GM04503 (cell line): ENCODE measurements around the gene TMEM120B.
"Not testable (repeated sequence)": the region's sequence is repeated elsewhere in the genome, so short reads cannot be mapped to it uniquely, and the experiment has no call there.

Source experiments
- DNase-seq: peaks from one replicate; pipeline ENCODE4 v3.0.0-alpha.2; 2012; ENCODE audit warnings: low read depth

Gene TMEM120B

GRCh38 chr12:121712461-121713256 lies at the start of gene TMEM120B:
TSS of gene TMEM120B (plus strand) at chr12:121712752. CDS start at chr12:121712896, 144 bp downstream.
- no peak for DNase-seq

DNA sequence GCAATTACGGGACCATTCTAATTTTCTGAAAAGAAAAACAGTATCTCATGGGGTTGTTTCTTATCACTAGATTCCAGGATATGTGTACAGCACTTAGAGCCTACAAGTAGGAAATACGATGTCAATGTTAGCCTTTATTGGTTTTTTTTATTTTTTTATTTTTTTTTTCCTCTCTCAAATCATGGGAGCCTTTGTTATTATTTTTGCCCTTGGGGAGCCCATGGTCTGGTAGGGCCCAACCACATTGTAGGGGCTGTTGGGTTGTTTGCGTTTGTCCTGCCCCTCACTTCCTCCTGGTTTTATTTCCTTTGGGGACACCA lies 49.0 kb upstream of the TMEM120B start:
- DNase-seq, result no peak

- DNase-seq, result not testable (repeated sequence)
Measured at GRCh38 chr12:121666829-121667228, 45.7 kb upstream of the TMEM120B start.

- no peak for DNase-seq
Measured at GRCh38 chr12:121668750-121669520, 43.6 kb upstream of the TMEM120B start.

DNA sequence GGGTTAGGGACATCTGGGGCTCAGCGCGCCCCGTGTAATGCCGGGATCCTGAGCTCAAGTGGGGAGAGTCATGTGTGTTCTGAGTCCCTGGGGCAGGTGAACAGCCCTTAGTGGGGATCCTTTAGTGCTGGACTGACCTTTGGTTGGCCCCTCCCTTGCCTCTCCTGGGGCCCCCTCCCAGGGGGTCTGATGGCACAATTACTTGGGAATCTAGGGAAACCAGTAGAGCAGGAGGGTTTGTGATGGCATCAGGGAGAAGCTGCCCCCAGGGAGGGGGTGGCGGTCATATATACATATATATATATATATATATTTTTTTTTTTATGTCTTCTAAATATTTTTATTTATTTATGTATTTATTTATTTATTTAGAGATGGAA lies 43.0 kb upstream of the TMEM120B start, which contains the start of gene MORN3:
MORN3 (minus strand) TSS at position 134 of the 380 bp plus-strand sequence. CDS start 171 bp downstream, outside the sequence.
- DNase-seq, result no peak

DNA sequence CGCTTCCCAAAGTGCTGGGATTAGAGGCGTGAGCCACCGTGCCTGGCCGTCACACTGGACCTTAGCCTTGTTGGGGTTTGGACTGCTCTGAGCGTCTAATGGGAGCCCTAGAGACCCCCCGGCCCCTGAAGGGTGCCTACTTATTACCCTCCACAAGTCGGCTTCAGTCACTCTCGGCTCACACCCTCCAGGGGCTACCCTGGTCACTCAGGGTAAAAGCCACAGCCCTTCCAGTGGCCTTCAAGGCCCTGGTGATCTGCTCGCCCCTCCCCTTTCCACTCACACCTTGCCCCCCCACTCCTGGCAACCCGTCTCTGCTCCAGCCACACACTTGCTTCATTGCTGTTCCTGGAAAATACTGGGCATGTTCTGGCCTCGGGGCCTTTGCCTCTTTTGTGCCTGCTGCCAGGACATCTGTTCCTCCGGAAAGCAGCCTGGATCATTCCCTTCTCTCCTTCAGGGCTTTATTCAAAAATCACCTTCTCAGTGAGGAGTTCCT lies 39.5 kb upstream of the TMEM120B start:
- DNase-seq, result no peak

GRCh38 chr12:121676190-121676589 lies 36.4 kb upstream of the TMEM120B start:
- DNase-seq, result no peak

- DNase-seq, result no peak
Measured at GRCh38 chr12:121678305-121678704, 34.2 kb upstream of the TMEM120B start.

- no peak for DNase-seq
Measured at GRCh38 chr12:121678716-121679300, 33.7 kb upstream of the TMEM120B start.

GRCh38 chr12:121679661-121680197 lies 32.8 kb upstream of the TMEM120B start:
- not testable (repeated sequence) for DNase-seq

GRCh38 chr12:121688966-121689365 lies 23.6 kb upstream of the TMEM120B start:
- no peak for DNase-seq

- no peak for DNase-seq
Measured at GRCh38 chr12:121689430-121689829, 23.1 kb upstream of the TMEM120B start.

GRCh38 chr12:121692744-121693143 lies 19.8 kb upstream of the TMEM120B start:
- DNase-seq, result not testable (repeated sequence)

DNA sequence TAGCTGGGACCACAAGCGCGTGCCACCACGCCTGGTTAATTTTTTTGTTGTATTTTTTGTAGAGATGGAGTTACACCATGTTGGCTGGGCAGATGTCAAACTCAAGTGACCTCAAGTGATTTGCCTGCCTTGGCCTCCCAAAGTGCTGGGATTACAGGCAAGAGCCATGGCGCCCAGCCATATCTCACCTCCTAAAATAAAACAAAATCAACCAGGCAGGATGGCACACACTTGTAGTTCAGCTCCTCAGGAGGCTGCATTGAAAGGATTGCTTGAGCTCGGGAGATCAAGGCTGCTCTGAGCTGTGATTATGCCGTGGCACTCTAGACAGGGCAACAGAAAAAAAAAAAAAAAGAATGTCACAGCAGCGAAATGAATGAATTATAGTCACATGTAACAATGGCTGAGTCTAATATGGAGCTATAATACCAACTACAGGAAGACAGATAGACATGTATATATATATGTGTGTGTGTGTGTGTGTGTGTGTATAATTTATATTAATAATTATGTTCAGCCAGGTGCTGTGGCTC lies 19.3 kb upstream of the TMEM120B start:
- no peak for DNase-seq

- no peak for DNase-seq
Measured at GRCh38 chr12:121697093-121697698, 15.4 kb upstream of the TMEM120B start.

DNA sequence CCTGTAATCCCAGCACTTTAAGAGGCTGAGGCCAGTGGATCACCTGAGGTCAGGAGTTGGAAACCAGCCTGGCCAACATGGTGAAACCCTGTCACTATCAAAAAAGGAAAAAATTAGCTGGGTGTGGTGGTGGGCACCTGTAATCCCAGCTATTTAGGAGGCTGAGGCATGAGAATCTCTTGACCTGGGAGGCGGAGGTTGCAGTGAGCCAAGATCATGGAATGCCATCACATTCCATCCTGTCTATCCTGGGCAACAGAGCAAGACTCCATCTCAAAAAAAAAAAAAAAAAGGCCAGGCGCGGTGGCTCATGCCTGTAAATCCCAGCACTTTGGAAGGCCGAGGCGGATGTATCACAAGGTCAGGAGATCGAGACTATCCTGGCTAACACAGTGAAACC lies 14.7 kb upstream of the TMEM120B start:
- DNase-seq, result not testable (repeated sequence)

DNA sequence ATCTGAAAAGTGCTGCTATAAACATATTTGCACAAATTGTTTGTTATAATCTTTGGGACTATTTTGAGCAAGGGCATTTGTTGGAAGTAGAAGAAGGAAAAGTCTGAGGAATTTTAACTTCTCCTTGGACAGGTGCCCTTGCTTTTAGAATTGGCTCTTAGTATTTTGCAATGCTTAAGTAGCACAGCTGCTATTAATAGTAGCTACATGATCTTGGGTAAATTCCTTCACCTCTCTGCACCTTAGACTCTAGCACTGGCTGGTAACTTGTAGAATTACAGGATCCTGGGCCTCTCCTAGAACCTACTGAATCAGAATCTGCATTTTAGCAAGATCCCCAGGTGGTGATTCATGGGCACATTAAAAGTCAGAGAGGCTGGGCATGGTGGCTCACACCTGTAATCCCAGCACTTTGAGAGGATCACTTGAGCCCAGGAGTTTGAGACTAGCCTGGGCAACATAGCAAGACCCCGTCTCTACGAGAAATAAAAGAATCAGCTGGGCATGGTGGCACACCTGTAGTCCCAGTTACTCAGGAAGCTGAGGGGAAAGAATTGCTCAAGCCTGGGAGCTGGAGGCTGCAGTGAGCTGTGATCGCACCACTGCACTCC lies 10.8 kb upstream of the TMEM120B start:
- DNase-seq, result no peak

GRCh38 chr12:121702944-121703343 lies 9.6 kb upstream of the TMEM120B start:
- DNase-seq, result no peak

- DNase-seq, result no peak
Measured at GRCh38 chr12:121705514-121705913, 7.0 kb upstream of the TMEM120B start.

DNA sequence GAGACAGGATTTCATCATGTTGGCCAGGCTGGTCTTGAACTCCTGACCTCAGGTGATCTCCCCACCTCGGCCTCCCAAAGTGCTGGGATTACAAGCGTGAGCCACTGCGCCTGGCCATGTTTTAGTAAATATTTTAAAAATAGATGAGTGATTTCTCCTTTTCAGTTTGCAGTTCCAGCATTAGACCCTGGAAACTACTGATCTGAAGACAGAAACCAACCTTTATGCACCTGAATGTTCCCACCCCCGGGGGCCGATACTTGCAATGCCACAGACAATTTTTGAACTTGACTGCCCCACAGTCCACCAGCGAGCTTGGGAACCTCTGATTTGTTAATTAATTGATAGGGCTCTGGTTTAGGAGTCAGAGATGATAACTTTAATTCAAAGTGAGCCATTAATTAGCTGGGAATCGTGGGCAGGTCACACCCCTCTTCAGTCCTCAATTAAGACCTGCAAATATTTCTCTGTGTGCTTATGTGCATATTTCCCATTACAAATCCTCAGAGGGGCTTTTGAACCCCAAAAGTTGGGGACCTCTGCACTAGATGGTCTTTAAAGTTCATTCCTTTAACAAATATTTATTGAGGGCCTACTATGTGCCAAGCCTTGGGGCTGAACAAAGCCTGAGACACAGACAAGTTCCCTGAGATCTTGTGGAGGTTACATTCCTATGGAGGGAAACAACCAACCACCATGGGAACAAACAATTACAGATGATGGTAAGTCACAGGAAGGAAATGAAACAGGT lies 4.1 kb upstream of the TMEM120B start:
- no peak for DNase-seq

DNA sequence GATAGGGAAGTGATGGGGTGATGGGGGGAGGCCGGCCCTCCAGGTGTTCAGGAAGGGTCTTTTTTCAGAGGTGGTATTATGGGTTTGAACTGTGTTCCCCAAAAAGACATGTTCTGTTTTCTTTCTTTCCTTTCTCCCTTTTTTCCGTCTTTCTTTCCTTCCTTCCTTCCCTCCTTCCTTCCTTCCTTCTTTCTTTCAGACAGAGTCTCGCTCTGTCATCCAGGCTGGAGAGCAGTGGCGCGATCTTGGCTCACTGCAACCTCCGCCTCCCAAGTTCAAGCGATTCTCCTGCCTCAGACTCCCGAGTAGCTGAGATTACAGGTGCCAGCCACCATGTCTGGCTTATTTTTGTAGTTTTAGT lies 3.5 kb upstream of the TMEM120B start:
- not testable (repeated sequence) for DNase-seq
